A673 (cell line): ENCODE measurements around the gene GPBP1. TPM values are rescaled to one million over a fixed set of nuclear protein-coding genes. Genes with fewer than 3 reads are reported as not detected.
"Not testable (repeated sequence)": the region's sequence is repeated elsewhere in the genome, so short reads cannot be mapped to it uniquely, and the experiment has no call there.

Source experiments
- BruUV-seq: library from RNA; stranded (reverse); fragments of 400-500 nt; replicated peaks from 2 replicates; lab custom pipeline; 2021; lab: Mats Ljungman, UMichigan
- CTCF ChIA-PET: fragments of 300-600 bp; sonication (Branson Sonifier 250); formaldehyde crosslinking; loops from one replicate; lab custom pipeline; 2022; ENCODE audit warnings: antibody characterized with exemption; lab: Charles Lee
- POLR2A ChIA-PET: fragments of 300-600 bp; sonication (Branson Sonifier 250); formaldehyde crosslinking; loops from one replicate; lab custom pipeline; 2022; ENCODE audit warnings: antibody characterized with exemption; ENCODE audit not compliant: low non-redundant PET; lab: Charles Lee
- DNase-seq: peaks from one replicate; pipeline ENCODE4 v3.0.0-alpha.2; 2015; ENCODE audit warnings: low spot score
- H3K27ac ChIP-seq: fragments of 200-600 bp; sonication (generic); 2 replicates; pipeline ENCODE4 v1.5.1; 2016; ENCODE audit warnings: mixed run types, low read depth, mild to moderate bottlenecking, mixed read lengths, antibody characterized with exemption, low read length; ENCODE audit not compliant: poor library complexity, severe bottlenecking
- H3K27me3 ChIP-seq: fragments of 200-600 bp; sonication (generic); replicated peaks from 2 replicates; pipeline ENCODE4 v1.6.1; 2017; ENCODE audit warnings: mixed run types, low read depth, mild to moderate bottlenecking, mixed read lengths, antibody characterized with exemption, low read length; ENCODE audit not compliant: insufficient read depth, poor library complexity
- H3K36me3 ChIP-seq: fragments of 200-600 bp; sonication (generic); 2 replicates; pipeline ENCODE4 v1.6.1; 2016; ENCODE audit warnings: mixed run types, mild to moderate bottlenecking, mixed read lengths, antibody characterized with exemption, low read length; ENCODE audit not compliant: insufficient read depth, poor library complexity, severe bottlenecking
- H3K4me1 ChIP-seq: fragments of 200-600 bp; sonication (generic); 2 replicates; pipeline ENCODE4 v1.6.1; 2017; ENCODE audit warnings: mixed run types, mild to moderate bottlenecking, mixed read lengths, antibody characterized with exemption, low read length; ENCODE audit not compliant: insufficient read depth, poor library complexity, severe bottlenecking
- H3K4me3 ChIP-seq: fragments of 200-600 bp; sonication (generic); 2 replicates; pipeline ENCODE4 v1.5.1; 2016; ENCODE audit warnings: low read depth, mixed run types, mild to moderate bottlenecking, mixed read lengths, low read length; ENCODE audit not compliant: poor library complexity, severe bottlenecking
- H3K9me3 ChIP-seq: fragments of 200-600 bp; sonication (generic); 2 replicates; pipeline ENCODE4 v1.6.1; 2016; ENCODE audit warnings: mixed run types, low read depth, mild to moderate bottlenecking, mixed read lengths, antibody characterized with exemption, low read length; ENCODE audit not compliant: poor library complexity, severe bottlenecking
- CTCF ChIP-seq: fragments of 300-800, 200-600 bp; sonication (generic); conservative IDR thresholded peaks from 2 replicates; pipeline ENCODE4 v1.5.1; 2017; ENCODE audit warnings: low read depth, mild to moderate bottlenecking, antibody characterized with exemption, low read length, moderate library complexity, mixed read lengths
- EZH2 ChIP-seq: fragments of 200-600 bp; sonication (generic); IDR thresholded peaks from 2 replicates; pipeline ENCODE4 v1.6.1; 2017; ENCODE audit warnings: borderline replicate concordance, low read depth, mild to moderate bottlenecking, mixed read lengths, antibody characterized with exemption, low read length; ENCODE audit not compliant: poor library complexity, severe bottlenecking
- intact Hi-C: fragments of 100-400 bp; cut with micrococcal nuclease; formaldehyde crosslinking; loops from one replicate; pipeline ENCODE4 v1.10.0; 2022; ENCODE audit not compliant: unreplicated experiment
- total RNA-seq: library from RNA; stranded (reverse); gene quantifications from 2 replicates; pipeline ENCODE4 v1.2.3, GENCODE V29; 2021

Gene GPBP1
- total RNA-seq, 1 experiment from 2014 or later = 85.5 TPM

- Histone ChIP-seq H3K9me3 (no peaks in the 10 kb centered on the region), H3K4me3 (no peak overlapping the region), H3K36me3 (no peaks in the 10 kb centered on the region), H3K27ac (no peak overlapping the region), H3K27me3 (no peaks in the 10 kb centered on the region), H3K4me1 (no peaks in the 10 kb centered on the region)
- TF ChIP-seq EZH2 (no peak), CTCF (no peak)
- CTCF ChIA-PET = no interaction called here
- POLR2A ChIA-PET = no interaction called here
- DNase-seq = no peak
- BruUV-seq = no TSS peak
- intact Hi-C loops = no loop called here
Observed at GRCh38 chr5:57164124-57164523, 9.7 kb upstream of the GPBP1 start.

DNA sequence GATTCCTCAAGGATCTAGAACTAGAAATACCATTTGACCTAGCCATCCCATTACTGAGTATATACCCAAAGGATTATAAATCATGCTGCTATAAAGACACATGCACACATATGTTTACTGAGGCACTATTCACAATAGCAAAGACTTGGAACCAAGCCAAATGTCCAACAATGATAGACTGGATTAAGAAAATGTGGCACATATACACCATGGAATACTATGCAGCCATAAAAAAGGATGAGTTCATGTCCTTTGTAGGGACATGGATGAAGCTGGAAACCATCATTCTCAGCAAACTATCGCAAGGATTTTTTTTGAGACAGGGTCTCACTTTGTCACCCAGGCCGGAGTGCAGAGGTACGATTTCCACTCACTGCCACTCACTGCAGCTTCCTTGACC is 8.7 kb upstream of the GPBP1 start:
- POLR2A ChIA-PET, H3K4me1 ChIP-seq, CTCF ChIA-PET, H3K27ac ChIP-seq, BruUV-seq, H3K36me3 ChIP-seq, DNase-seq, H3K4me3 ChIP-seq, H3K9me3 ChIP-seq, H3K27me3 ChIP-seq, intact Hi-C loops: not testable (repeated sequence)

- H3K9me3 ChIP-seq = no peaks in the 10 kb centered on the region
- H3K36me3 ChIP-seq = no peaks in the 10 kb centered on the region
- TF ChIP-seq CTCF (no peak), EZH2 (no peak)
- BruUV-seq = no TSS peak
- intact Hi-C loops = no loop called here
- H3K27me3 ChIP-seq = no peaks in the 10 kb centered on the region
- H3K4me1 ChIP-seq = no peaks in the 10 kb centered on the region
- no peak overlapping the region for H3K27ac ChIP-seq
- H3K4me3 ChIP-seq = no peak overlapping the region
- DNase-seq = no peak
- ChIA-PET CTCF (no interaction called here), POLR2A (no interaction called here)
Observed at GRCh38 chr5:57166276-57166675, 7.6 kb upstream of the GPBP1 start.

DNA sequence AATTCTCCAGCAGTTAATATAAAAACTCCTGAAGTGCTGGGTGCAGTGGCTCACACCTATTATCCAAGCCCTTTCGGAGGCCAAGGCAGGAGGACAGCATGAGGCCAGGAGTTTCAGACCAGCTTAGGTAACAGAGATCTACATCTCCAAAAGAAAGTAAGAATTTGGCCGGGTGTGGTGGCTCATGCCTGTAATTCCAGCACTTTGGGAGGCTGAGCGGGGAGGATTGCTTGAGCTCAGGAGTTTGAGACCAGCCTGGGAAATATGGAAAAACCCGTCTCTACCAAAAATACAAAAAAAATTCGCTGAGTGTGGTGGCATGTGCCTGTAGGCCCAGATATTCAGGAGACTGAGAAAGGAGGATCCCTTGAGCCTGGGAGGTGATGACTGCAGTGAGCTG is 6.7 kb upstream of the GPBP1 start:
- CTCF ChIA-PET = no interaction called here
- POLR2A ChIA-PET = no interaction called here

DNA sequence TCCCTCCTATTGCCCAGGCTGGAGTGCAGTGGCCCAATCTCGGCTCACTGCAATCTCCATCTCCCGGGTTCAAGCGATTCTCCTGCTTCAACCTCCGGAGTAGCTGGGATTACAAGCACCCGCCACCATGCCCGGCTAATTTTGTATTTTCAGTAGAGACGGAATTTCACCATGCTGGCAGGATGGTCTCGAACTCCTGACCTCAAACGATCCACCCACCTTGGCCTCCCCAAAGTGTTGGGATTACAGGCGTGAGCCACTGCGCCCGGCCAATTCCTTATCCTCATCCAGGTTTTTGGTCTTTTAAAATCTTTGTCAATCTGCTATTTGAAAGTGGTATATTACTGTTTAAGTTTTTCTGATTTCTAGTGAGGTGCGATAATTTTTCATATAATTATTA is 3.7 kb upstream of the GPBP1 start:
- H3K9me3 ChIP-seq, H3K27me3 ChIP-seq, POLR2A ChIA-PET, H3K4me1 ChIP-seq, H3K4me3 ChIP-seq, DNase-seq, H3K36me3 ChIP-seq, intact Hi-C loops, H3K27ac ChIP-seq, BruUV-seq, CTCF ChIA-PET: not testable (repeated sequence)

More for the DNA sequence above, 6.7 kb upstream of the GPBP1 start:
- no peak for TF ChIP-seq CTCF
- TF ChIP-seq EZH2 = no peak
- Histone ChIP-seq H3K4me1 (no peaks in the 10 kb centered on the region), H3K36me3 (no peaks in the 10 kb centered on the region), H3K4me3 (no peak overlapping the region), H3K27me3 (no peaks in the 10 kb centered on the region), H3K27ac (no peak overlapping the region), H3K9me3 (no peaks in the 10 kb centered on the region)
- BruUV-seq = no TSS peak
- DNase-seq = no peak
- intact Hi-C loops = no loop called here
